HCT116 (cell line): ENCODE results near the gene EDEM3.

Experiments used
- ATF3 ChIP-seq: IDR thresholded peaks from 2 replicates; pipeline ENCODE4 v1.6.1; 2012
- CTCF ChIP-seq, 3 experiments: fragments of 200-600 bp in 1 of 3; sonication (generic) in 1 of 3; IDR thresholded peaks in 2 of 3; conservative IDR thresholded peaks in 1 of 3; 2 replicates each; pipeline ENCODE4 v1.5.1; 2012 to 2017; ENCODE audit warnings: low read depth in 2 of 3, low read length in 2 of 3, antibody characterized with exemption in 1 of 3, borderline replicate concordance in 1 of 3, control low read depth in 1 of 3, mild to moderate bottlenecking in 1 of 3, mixed read lengths in 1 of 3, mixed run types in 1 of 3, moderate library complexity in 1 of 3; ENCODE audit not compliant: insufficient read depth in 1 of 3
- EGR1 ChIP-seq: IDR thresholded peaks from 2 replicates; pipeline ENCODE4 v1.6.1; 2012; ENCODE audit warnings: low read depth
- EZH2 ChIP-seq: fragments of 200-600 bp; sonication (generic); IDR thresholded peaks from 2 replicates; pipeline ENCODE4 v1.6.1; 2017; ENCODE audit warnings: antibody characterized with exemption, mixed run types
- POLR2A ChIP-seq: IDR thresholded peaks from 2 replicates; pipeline ENCODE4 v1.7.0; 2011; ENCODE audit warnings: borderline replicate concordance; ENCODE audit not compliant: insufficient read depth, insufficient read length; ENCODE audit errors: extremely low read depth
- POLR2AphosphoS5 ChIP-seq: IDR thresholded peaks from 2 replicates; pipeline ENCODE4 v1.6.1; 2011; ENCODE audit warnings: mild to moderate bottlenecking, low read depth, low read length, moderate library complexity
- RAD21 ChIP-seq: IDR thresholded peaks from 2 replicates; pipeline ENCODE4 v1.6.1; 2012; ENCODE audit warnings: low read depth, mild to moderate bottlenecking
- REST ChIP-seq: IDR thresholded peaks from 2 replicates; pipeline ENCODE4 v1.6.1; 2012; ENCODE audit warnings: low read depth
- SIN3A ChIP-seq: IDR thresholded peaks from 2 replicates; pipeline ENCODE4 v1.6.1; 2012; ENCODE audit warnings: low read depth
- SRF ChIP-seq: IDR thresholded peaks from 2 replicates; pipeline ENCODE4 v1.6.1; 2012; ENCODE audit warnings: low read depth
- YY1 ChIP-seq: IDR thresholded peaks from 2 replicates; pipeline ENCODE4 v1.6.1; 2011; ENCODE audit warnings: low read length, low read depth, moderate library complexity, mild to moderate bottlenecking; ENCODE audit not compliant: insufficient replicate concordance; ENCODE audit errors: extremely low read depth
- ZBTB33 ChIP-seq: IDR thresholded peaks from 2 replicates; pipeline ENCODE4 v1.6.1; 2011; ENCODE audit warnings: mild to moderate bottlenecking, low read length, moderate library complexity; ENCODE audit not compliant: insufficient replicate concordance; ENCODE audit errors: extremely low read depth

- no peak for TF ChIP-seq CTCF (IDR thresholded peaks at IDR 0.05 in 2 of 3, conservative IDR thresholded peaks at IDR 0.05 in 1 of 3; ENCODE audit: borderline replicate concordance in 1 of 3, insufficient read depth in 1 of 3, low read depth in 2 of 3, low read length in 2 of 3)
- TF ChIP-seq POLR2A: no peak
- TF ChIP-seq YY1: no peak
- TF ChIP-seq ZBTB33: no peak
- no peak for TF ChIP-seq REST
- no peak for TF ChIP-seq EZH2
- no peak for TF ChIP-seq ATF3
- TF ChIP-seq POLR2AphosphoS5: no peak
- TF ChIP-seq SRF: no peak
- TF ChIP-seq RAD21: no peak
- TF ChIP-seq EGR1: no peak
- no peak for TF ChIP-seq SIN3A
Measured at GRCh38 chr1:184685116-184685515, 69.5 kb downstream of the EDEM3 start.
